IPS-18a (cell line): ENCODE measurements around the gene TOM1L2.

ENCODE experiments used
- H3K27ac ChIP-seq: one replicate; pipeline ENCODE4 v1.5.1; 2013; ENCODE audit warnings: low read length
- H3K27me3 ChIP-seq: one replicate; pipeline ENCODE4 v1.6.1; 2013; ENCODE audit warnings: mild to moderate bottlenecking, low read length; ENCODE audit not compliant: control insufficient read depth, insufficient read depth
- H3K36me3 ChIP-seq: one replicate; pipeline ENCODE4 v1.6.1; 2013; ENCODE audit warnings: low read depth, low read length; ENCODE audit not compliant: control insufficient read depth
- H3K4me1 ChIP-seq: one replicate; pipeline ENCODE4 v1.6.1; 2013; ENCODE audit warnings: low read depth, low read length; ENCODE audit not compliant: control insufficient read depth
- H3K4me3 ChIP-seq: one replicate; pipeline ENCODE4 v1.5.1; 2013; ENCODE audit warnings: low read length
- H3K9ac ChIP-seq: one replicate; pipeline ENCODE4 v1.6.1; 2013; ENCODE audit warnings: mild to moderate bottlenecking, low read length, moderate library complexity
- H3K9me3 ChIP-seq: one replicate; pipeline ENCODE4 v1.6.1; 2013; ENCODE audit warnings: low read depth, low read length; ENCODE audit not compliant: control insufficient read depth

TOM1L2 gene

GRCh38 chr17:17856386-17856785 is 115.8 kb downstream of the TOM1L2 start:
- H3K4me1 ChIP-seq, result peaks cover 11% of the 10 kb centered on the region
- H3K27me3 ChIP-seq, result no peaks in the 10 kb centered on the region
- no peak overlapping the region for H3K4me3 ChIP-seq
- H3K27ac ChIP-seq, result no peak overlapping the region
- H3K9ac ChIP-seq, result no peak overlapping the region
- no peaks in the 10 kb centered on the region for H3K36me3 ChIP-seq
- H3K9me3 ChIP-seq, result no peaks in the 10 kb centered on the region

GRCh38 chr17:17855976-17856375 is 116.2 kb downstream of the TOM1L2 start:
- Histone ChIP-seq H3K27me3 (no peaks in the 10 kb centered on the region), H3K4me3 (no peak overlapping the region), H3K36me3 (no peaks in the 10 kb centered on the region), H3K27ac (no peak overlapping the region), H3K9ac (no peak overlapping the region), H3K4me1 (peaks cover 15% of the 10 kb centered on the region), H3K9me3 (no peaks in the 10 kb centered on the region)

- H3K36me3 ChIP-seq, result no peaks in the 10 kb centered on the region
- peaks cover 16% of the 10 kb centered on the region for H3K4me1 ChIP-seq
- no peaks in the 10 kb centered on the region for H3K27me3 ChIP-seq
- no peaks in the 10 kb centered on the region for H3K9me3 ChIP-seq
- H3K27ac ChIP-seq, result no peak overlapping the region
- H3K4me3 ChIP-seq, result no peak overlapping the region
- no peak overlapping the region for H3K9ac ChIP-seq
These were observed 118.3 kb downstream of the TOM1L2 start for GRCh38 chr17:17853811-17854447.

DNA sequence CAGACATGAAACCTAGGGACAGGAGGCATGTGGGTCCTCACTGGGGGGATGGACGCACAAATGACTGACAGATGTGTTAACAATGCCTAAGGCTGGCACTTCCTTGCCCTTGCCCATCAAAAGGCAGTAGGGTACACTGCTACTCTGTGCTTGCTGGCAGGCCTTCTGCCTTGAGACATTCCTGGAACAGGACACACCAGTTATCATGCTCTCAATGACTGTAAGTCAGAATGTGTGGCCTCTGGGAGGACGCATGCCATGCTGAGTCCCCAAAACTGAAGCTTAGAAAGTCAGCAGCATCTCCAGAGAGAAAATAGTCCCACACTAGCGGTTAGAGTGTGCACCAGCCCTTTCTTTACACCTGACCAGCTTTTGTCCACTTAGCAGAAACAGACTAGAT is 119.3 kb downstream of the TOM1L2 start:
- Histone ChIP-seq H3K27me3 (no peaks in the 10 kb centered on the region), H3K36me3 (no peaks in the 10 kb centered on the region), H3K27ac (no peak overlapping the region), H3K4me1 (peaks cover 16% of the 10 kb centered on the region), H3K9me3 (no peaks in the 10 kb centered on the region), H3K9ac (no peak overlapping the region), H3K4me3 (no peak overlapping the region)

DNA sequence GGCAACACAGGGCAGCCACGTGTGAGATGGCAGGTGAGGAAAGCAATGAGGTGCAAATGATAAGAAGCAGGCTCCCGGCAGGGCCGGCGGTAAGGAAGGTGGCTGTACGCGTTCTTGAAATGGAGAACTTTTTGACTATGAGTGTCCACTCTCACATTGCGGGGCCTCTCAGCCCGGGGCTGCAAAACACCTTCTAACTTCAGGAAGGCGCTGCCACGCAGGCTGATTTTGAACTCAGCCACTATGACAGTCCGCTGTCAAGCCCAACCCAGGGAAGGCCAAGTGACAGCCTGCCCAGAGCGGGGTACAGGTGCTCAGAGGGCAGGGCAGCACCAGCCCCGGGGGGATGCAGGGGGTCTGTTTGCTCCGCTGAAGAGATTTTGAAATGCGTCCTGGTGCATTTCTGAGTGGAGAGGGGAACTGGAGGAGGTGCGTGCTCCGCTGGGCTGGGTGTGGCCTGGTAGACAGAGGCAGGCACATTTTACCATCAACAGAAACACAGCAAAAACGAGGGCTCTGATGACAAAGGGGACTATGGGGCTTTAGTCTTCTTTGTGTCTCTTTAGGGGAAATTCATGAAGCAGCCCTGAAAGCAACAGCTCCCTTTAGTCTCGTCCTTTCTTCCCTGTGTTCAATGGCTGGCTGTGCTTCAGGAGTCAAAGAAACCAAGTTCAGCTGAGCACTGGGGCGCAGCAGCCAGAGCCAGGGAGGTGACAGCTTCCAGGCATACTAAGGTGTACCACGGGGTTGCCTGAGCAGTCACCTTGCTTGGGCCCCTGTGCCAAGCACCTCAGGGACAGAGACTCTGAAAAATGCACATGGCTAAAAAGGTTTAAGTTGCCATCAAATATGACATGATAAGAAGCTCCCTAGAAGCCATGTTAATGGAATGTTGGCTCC is 120.8 kb downstream of the TOM1L2 start:
- Histone ChIP-seq H3K27ac (no peak overlapping the region), H3K27me3 (no peaks in the 10 kb centered on the region), H3K9me3 (no peaks in the 10 kb centered on the region), H3K36me3 (no peaks in the 10 kb centered on the region), H3K4me1 (peaks cover 16% of the 10 kb centered on the region), H3K4me3 (no peak overlapping the region), H3K9ac (no peak overlapping the region)

GRCh38 chr17:17849845-17850373 is 122.3 kb downstream of the TOM1L2 start:
- Histone ChIP-seq H3K36me3 (no peaks in the 10 kb centered on the region), H3K4me1 (peaks cover 16% of the 10 kb centered on the region), H3K4me3 (no peak overlapping the region), H3K27ac (no peak overlapping the region), H3K9me3 (no peaks in the 10 kb centered on the region), H3K9ac (no peak overlapping the region), H3K27me3 (no peaks in the 10 kb centered on the region)

- no peaks in the 10 kb centered on the region for H3K9me3 ChIP-seq
- H3K27ac ChIP-seq, result no peak overlapping the region
- H3K9ac ChIP-seq, result no peak overlapping the region
These were observed 122.9 kb downstream of the TOM1L2 start for GRCh38 chr17:17849147-17849820.

DNA sequence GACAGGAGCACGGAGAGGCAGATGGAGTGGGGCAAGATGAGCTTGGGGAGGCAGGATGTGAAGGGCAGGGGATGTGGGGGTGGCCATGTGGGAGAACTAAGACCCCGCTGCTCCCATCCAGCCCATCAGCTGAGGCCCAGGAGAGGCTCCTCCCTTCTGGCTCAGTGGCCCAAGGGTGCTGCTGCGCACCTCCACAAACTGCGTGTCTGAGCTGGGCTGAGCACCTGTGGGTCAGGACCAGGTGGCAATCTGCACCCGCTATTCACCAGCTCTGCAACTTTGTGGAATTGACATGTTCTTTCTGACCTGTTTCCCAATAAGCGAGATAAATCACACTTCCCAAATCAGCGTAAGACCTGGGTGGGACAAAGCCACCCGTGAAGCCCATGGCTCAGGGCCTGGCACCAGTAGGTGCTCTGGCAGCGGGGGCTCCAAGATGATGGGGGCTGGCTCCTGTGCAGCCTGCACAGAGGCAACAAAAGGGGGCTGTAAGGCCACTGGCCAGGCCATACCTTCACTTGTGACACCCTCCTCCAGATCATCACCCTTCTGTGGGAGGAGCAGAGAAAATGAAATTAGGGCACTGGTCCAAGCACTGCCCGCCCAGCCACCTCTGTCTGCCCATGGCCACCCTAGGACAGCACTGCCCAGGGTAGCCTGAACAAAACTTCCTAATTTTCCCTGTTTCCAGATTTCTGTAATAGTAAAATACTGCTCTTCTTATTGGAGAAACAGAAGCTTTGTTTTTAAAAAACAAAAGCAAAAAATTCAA is 123.7 kb downstream of the TOM1L2 start:
- Histone ChIP-seq H3K4me3 (no peak overlapping the region), H3K9me3 (no peaks in the 10 kb centered on the region), H3K9ac (no peak overlapping the region), H3K27me3 (no peaks in the 10 kb centered on the region), H3K27ac (no peak overlapping the region), H3K36me3 (no peaks in the 10 kb centered on the region), H3K4me1 (peaks cover 16% of the 10 kb centered on the region)

More at GRCh38 chr17:17849147-17849820, 122.9 kb downstream of the TOM1L2 start:
- H3K4me3 ChIP-seq, result no peak overlapping the region
- H3K36me3 ChIP-seq, result no peaks in the 10 kb centered on the region
- no peaks in the 10 kb centered on the region for H3K27me3 ChIP-seq
- peaks cover 16% of the 10 kb centered on the region for H3K4me1 ChIP-seq

- peaks cover 16% of the 10 kb centered on the region for H3K4me1 ChIP-seq
- H3K27me3 ChIP-seq, result no peaks in the 10 kb centered on the region
- no peak overlapping the region for H3K4me3 ChIP-seq
- H3K36me3 ChIP-seq, result no peaks in the 10 kb centered on the region
- H3K9me3 ChIP-seq, result no peaks in the 10 kb centered on the region
- no peak overlapping the region for H3K27ac ChIP-seq
- no peak overlapping the region for H3K9ac ChIP-seq
These were observed 124.5 kb downstream of the TOM1L2 start for GRCh38 chr17:17847726-17848125.

DNA sequence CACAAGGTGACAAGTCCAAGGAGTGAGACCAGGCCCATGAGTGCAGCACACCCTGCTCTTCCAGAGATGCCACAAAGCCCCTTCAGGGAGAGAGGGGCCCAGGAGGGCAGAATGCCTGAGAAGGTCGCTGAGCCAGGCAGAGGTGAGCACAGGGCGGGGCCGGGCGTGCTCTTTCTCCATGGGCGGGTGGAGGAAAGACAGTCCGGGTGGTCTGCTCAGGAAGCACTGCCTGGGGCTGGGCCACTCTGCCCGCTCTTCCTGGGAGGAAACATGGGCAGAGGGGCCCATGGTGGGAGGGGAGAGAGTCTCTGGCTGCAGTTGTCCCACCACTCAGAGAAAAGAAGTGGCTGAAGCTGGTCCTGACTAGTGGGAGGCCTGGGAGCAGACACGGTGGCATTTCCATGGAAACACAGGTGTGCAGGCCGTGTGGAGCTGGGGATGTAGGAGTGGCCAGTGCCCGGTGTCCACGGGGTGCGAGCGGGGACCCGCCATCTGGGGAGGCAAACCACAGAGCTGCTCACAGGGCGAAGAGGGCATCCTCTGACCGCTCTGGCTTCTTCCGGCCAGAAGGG is 125.0 kb downstream of the TOM1L2 start:
- Histone ChIP-seq H3K4me3 (no peak overlapping the region), H3K4me1 (peaks cover 16% of the 10 kb centered on the region), H3K36me3 (no peaks in the 10 kb centered on the region), H3K27ac (no peak overlapping the region), H3K9ac (no peak overlapping the region), H3K9me3 (no peaks in the 10 kb centered on the region), H3K27me3 (no peaks in the 10 kb centered on the region)
